ENCODE data around the gene CATSPERZ.

DNA sequence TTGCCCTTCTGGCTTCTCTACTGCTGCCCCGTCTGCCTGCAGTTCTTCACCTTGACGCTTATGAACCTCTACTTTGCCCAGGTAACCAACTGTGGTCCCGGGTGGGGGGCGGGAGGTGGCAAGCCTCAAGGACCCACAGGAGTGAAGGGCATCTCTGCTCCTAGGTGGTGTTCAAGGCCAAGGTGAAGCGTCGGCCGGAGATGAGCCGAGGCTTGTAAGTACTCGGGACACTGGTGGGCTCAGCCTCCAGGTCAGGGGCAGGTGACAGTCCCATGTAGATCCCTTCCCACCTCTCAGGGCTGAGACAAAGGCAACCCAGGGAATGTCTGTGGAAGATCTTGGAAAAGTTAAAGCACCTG, 13.4 kb upstream of the CATSPERZ start:
- TF ChIP-seq, protein P1, sequence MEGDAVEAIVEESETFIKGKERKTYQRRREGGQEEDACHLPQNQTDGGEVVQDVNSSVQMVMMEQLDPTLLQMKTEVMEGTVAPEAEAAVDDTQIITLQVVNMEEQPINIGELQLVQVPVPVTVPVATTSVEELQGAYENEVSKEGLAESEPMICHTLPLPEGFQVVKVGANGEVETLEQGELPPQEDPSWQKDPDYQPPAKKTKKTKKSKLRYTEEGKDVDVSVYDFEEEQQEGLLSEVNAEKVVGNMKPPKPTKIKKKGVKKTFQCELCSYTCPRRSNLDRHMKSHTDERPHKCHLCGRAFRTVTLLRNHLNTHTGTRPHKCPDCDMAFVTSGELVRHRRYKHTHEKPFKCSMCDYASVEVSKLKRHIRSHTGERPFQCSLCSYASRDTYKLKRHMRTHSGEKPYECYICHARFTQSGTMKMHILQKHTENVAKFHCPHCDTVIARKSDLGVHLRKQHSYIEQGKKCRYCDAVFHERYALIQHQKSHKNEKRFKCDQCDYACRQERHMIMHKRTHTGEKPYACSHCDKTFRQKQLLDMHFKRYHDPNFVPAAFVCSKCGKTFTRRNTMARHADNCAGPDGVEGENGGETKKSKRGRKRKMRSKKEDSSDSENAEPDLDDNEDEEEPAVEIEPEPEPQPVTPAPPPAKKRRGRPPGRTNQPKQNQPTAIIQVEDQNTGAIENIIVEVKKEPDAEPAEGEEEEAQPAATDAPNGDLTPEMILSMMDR (IDR thresholded peaks at IDR 0.05; ENCODE audit: poor library complexity), result no peak
- no peak for TF ChIP-seq EZH2phosphoT487 (IDR thresholded peaks at IDR 0.05; ENCODE audit: low read depth, severe bottlenecking, unreplicated experiment)
- TF ChIP-seq EZH2 (IDR thresholded peaks at IDR 0.05; ENCODE audit: borderline replicate concordance), result no peak

Measured in hepatocyte (in vitro differentiated cells).